HK-2 (cell line): Measurements from ENCODE around the gene PIGQ.

Experiments used
- DNase-seq: peaks from one replicate; pipeline ENCODE4 v3.0.0-alpha.2; 2018; ENCODE audit not compliant: unreplicated experiment

PIGQ gene

GRCh38 chr16:567373-568256 is 2.2 kb upstream of the PIGQ start:
- no peak for DNase-seq

DNA sequence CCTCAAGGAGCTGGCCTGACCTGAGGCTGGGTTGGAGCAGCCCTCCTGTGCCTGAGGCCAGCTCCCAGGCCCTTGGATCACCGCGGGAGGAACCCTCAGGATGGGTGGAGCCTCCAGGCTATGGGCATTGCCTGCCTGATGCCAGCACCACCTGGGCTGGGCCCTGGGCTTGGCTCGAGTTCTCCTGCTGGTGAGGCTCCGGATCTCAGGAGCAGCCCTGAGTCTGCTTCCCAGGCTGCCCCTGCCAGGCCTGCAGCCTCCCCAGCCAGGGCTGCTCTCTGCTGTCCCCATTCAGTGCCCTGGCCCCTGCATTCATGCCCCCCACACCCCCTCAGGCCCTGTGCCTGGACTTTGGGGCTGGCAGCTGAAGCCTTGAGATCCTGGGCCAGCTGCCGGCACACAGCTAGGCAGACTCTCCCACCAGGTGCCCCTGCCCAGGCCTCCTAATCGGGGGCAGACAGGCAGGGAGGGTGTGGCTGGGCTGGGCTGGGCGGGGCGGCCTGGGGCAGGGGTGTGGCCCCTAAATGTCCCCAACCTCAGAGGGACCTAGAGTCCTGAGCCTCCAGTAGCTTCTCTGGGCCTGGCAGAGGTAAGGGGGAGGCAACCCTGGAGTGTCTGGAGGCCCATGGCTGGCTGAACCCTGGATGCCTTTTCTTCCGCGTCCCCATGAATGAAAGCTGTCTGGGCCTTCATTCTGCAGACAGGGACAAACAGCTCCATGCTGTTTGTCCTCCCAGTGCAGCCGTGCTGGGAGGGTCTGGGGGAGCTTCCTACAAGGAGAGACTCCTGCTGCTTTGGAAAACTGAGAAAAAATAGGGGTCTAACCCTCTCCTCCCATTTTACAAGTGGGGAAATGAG is 1.1 kb upstream of the PIGQ start:
- no peak for DNase-seq

DNA sequence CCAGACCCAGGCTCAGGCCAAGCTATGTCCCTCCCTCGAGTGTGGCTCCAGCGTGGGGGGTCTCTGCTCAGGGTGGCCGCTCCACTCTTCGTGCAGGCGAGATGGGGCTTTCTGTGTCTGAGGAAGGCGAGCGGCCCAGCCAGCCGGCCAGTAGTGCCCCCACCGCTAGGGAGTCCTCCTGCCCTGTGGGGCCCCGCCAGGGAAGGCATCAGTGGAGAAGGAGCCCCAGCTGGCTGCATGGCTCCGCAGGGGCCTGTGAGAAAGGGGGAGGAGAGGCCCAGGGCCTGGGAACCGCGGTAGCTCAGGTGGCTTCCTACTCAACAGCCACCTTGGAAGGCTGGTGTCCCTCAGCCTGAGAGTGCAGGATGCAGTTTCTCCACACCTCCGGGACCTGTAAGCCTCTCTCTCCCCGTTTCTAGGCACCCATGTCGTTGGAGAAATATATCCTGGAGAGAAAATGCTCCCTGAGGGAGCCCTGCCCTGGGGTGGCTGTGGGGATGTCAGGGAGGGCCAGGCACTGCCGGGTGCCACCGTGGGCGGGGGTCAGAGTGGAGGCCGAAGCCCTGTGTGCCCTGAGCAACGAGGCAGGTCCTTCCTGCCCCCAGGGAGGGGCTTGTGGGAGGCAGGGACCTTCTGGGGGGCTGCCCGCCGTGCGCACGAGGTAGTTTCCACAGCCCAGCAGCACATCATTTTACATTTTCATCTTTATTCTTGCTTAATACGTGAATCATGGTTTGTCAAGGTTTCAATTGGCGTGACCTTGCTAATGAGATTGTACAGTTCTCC is 3.3 kb downstream of the PIGQ start:
- DNase-seq: no peak

GRCh38 chr16:574021-574760 is 4.4 kb downstream of the PIGQ start:
- no peak for DNase-seq

- DNase-seq: no peak
These were observed 5.8 kb downstream of the PIGQ start for GRCh38 chr16:575354-576196.

- no peak for DNase-seq
These were observed 6.5 kb downstream of the PIGQ start for GRCh38 chr16:576197-576822.

DNA sequence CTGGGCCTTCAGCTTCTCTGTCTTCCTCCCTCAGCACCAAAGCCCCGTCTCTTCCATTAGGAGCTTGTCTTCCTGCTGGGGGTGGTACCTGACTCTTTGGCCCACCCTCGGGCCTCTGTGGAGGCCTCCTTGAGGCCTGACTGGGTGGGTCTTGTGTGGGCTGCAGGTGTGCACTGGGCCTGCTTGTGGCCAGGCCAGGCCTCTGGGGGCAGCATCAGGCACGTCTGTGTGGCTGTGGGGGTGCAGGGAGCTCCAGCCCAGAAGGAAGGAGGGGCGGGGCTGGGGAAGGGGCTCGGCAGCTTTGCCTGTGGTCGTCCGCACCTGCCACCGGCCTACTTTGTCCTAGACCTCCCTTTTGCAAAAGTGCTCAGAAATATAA is 7.0 kb downstream of the PIGQ start:
- no peak for DNase-seq

GRCh38 chr16:577796-578195 is 8.0 kb downstream of the PIGQ start:
- no peak for DNase-seq

- DNase-seq: no peak
These were observed 8.6 kb downstream of the PIGQ start for GRCh38 chr16:578232-578869.

DNA sequence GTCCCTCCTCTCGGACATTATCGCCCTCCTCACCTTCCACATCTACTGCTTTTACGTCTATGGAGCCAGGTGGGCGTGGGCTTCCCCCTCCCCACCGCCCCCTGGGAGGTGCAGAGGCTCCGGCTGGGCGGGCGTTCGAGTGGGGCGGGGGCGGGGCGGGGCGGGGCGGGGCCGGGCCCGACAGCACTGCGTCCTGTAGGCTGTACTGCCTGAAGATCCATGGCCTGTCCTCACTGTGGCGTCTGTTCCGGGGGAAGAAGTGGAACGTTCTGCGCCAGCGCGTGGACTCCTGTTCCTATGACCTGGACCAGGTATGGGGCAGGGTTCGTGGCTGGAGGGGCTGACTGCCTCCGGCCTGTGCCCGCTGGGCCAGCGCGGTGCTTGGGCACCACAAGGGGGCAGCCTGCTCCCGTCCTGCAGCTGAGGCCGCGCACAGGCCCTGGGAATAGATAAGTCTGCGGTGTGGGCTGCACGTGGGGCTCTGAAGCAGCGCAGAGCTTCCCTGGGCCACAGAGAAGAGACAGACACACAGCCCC is 9.2 kb downstream of the PIGQ start:
- no peak for DNase-seq

- no peak for DNase-seq
These were observed 10.6 kb downstream of the PIGQ start for GRCh38 chr16:580141-580945.

GRCh38 chr16:580946-581498 is 11.3 kb downstream of the PIGQ start:
- no peak for DNase-seq

GRCh38 chr16:582218-582613 is 12.4 kb downstream of the PIGQ start:
- DNase-seq: no peak

DNA sequence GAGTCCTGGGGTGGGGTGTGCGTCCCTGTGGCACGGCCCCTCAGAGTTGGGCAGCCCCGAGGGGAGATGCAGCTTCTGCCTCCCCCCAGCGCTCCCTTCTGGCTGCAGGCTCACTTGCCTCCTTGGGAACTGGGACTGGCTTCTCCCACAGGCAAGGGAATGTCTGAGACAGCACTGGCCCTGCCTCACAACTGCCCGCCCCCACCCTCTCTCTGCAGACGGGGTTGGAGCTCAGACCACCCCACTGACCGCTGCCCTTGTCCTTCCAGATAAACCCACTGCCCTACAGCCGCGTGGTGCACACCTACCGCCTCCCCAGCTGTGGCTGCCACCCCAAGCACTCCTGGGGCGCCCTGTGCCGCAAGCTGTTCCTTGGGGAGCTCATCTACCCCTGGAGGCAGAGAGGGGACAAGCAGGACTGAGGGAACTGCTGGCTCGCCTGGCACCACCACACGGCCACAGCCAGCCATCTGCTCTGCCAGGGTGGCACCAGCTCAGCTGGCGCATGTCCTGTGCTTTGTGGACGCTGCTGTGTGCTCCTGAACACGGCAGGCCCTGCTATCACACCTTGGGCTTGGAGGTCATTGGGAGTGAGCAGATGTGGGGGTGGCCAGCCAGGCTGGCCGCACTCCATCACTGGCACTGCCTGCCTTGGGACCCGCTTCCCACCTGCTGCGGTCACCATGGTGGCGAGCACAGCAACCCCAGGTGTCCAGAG is 13.0 kb downstream of the PIGQ start:
- no peak for DNase-seq

DNA sequence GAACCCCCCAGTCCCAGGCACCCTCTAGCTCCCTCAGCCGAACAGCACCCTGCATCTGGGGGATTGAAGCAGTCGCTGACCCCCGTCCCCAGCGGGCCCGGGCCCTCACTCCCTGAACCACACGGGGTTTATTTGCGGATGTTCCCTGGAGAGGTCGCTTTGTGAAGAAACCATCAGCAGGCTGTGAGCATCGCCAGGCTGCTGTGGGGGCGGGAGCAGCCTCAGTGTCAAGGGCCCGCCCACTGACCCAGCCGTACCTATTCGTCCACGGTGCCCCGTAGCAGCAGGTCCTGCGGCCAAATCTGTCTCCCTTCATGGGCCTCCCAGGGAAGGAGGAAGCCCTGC is 13.7 kb downstream of the PIGQ start:
- DNase-seq: no peak

- no peak for DNase-seq
These were observed 14.2 kb downstream of the PIGQ start for GRCh38 chr16:583815-584591.

DNA sequence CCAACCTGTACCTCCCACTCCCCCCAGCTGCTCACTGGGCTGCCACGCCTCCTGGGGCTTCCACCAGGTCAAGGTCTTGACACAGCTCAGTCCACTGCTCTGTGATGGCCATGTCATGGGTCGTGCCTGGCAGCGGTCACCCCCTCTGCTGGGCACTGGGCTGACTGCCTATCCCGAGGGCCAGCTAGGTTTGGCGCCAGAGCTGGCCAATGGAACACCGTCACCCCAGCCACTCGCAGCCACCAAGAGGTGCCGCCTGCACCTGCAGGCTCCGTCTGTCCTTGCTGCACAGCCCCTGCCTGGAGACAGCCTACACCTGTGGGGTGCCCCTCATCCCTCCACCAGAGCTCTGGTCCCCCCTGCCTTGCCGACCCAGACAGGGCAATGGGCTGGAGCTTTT is 15.6 kb downstream of the PIGQ start:
- no peak for DNase-seq
